ENCODE results near the gene HDAC9.

The HDAC9 gene

GRCh38 chr7:18798088-18798906 is 302.7 kb downstream of the HDAC9 start:
- no peak for DNase-seq

DNA sequence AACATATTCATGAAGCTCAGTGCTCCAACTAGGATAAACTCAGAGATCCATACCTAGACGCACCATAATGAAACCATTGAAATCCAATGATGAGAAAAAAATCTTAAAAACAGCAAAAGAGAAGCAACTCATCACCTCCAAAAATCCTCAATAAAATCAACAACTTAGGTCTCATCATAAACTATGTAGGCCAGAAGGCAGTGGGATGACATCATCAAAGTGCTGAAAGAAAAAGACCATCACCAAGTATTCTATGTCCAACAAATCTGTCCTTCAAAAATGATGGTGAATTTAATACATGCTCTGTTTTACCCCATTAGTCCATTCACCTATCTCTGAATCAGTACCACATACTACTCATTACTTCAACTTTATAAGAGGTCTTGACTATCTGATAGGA is 304.4 kb downstream of the HDAC9 start:
- DNase-seq = no peak

GRCh38 chr7:18803923-18804322 is 308.4 kb downstream of the HDAC9 start:
- DNase-seq = no peak

DNA sequence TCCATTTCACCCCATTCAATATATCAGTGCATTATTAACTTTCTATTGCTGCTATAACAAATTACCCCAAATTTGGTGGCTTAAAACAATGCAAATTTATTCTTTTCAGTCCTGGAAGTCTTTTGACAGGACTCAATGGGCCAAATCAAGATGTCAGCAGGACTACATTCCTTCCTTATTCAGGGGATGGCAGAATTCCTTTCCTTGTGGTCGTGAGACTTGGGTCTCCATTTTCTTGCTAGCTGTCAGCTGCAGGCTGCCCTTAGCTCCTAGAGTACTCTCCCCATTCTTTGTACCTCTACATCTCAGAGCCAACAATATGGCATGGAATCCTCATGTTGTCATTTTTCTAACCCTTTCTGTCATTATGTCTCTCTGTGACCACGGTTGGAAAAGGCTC is 310.6 kb downstream of the HDAC9 start:
- DNase-seq = no peak

GRCh38 chr7:18808026-18808425 is 312.5 kb downstream of the HDAC9 start:
- no peak for DNase-seq

DNA sequence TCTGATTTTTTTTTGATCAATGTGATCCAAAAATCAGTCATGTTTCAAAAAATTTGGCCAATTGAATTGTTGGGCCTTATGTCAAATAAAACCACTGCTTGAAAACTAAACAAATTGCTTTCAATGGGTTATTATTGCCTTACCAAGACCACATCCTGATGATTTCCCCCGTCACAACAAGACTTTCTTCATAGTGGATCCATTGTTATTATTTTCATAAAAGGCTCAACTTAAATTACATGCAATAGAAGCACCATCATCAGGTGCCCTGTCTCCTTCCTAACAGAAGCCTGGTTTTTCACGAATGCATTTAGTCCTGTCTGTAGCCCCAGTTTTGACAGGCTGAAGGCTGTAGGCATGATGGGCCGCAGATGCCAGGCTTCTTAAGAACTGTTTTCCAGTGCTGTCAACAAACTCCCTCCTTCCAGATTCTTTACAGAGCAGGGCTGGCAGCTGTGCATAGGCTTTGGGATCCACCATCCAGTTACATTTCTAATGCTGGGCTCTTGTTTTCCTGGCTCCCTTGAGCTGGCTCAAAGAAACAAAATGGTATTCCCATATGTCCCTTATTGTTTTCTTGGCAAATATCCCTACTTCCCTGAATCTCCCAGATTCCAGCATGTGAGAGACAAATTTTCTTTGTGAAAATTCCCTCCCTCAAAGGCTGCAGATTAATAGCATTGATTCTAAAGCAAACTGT is 319.9 kb downstream of the HDAC9 start:
- no peak for DNase-seq

GRCh38 chr7:18820981-18821380 is 325.4 kb downstream of the HDAC9 start:
- no peak for DNase-seq

GRCh38 chr7:18821554-18821953 is 326.0 kb downstream of the HDAC9 start:
- DNase-seq = no peak

DNA sequence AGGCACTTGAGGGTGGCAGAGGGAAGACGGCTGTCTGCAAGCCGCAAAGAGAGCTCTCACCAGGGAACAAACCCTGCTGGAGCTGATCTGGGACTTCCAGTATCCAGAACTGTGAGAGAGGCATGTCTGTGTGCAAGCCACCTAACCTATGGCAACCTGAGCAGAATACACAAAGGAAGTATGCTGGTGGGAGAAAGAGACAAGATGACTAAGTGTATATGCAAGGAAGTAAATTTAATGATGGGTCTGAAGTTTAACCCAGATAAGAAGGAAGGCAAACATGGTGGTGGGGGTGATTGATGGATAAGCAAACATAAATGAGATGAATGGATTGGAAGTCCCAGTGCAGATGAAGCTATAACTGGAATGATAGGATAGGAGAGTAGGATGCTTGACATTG is 328.6 kb downstream of the HDAC9 start:
- DNase-seq = no peak

GRCh38 chr7:18828260-18828993 is 332.9 kb downstream of the HDAC9 start:
- DNase-seq = no peak

DNA sequence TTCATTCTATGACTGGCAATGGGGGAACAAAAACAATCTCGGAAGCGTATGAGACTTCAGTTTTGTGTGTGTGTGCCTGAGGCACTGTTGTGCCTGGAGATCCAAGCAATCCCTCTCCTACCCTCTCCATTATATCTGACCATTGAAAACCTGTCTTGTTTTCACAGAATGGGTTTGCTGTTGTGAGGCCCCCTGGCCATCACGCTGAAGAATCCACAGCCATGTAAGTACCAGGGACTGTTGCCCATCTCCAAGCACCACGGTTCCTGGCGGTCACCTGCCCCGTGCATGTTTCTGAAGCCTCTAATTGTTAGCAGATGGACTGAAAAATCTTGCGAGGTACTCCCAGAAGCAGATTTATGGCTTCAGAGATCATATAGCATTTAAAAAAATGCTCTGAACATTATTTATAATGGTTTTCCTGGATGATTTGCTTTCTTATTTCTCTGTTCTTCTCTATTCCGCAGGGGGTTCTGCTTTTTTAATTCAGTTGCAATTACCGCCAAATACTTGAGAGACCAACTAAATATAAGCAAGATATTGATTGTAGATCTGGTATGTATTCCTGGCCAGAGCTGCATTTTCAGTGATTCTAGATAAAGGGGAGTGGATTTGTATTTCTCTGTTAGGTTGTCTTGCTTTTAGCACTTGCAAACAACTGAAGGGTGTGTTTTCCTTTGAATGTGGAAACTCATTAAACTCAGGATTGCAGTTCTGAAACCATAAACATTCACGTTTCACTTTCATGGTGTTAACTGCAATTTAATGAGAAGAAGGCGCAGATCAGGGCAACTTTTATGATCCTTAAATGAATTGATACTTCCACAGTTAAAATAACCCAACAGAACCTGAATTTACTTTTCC is 333.7 kb downstream of the HDAC9 start:
- no peak for DNase-seq

- DNase-seq = no peak
These were observed 334.3 kb downstream of the HDAC9 start for GRCh38 chr7:18829858-18830285.

GRCh38 chr7:18831419-18831818 is 335.9 kb downstream of the HDAC9 start:
- DNase-seq = no peak

GRCh38 chr7:18831943-18832342 is 336.4 kb downstream of the HDAC9 start:
- DNase-seq = no peak

- DNase-seq = no peak
These were observed 339.0 kb downstream of the HDAC9 start for GRCh38 chr7:18834577-18834976.

DNA sequence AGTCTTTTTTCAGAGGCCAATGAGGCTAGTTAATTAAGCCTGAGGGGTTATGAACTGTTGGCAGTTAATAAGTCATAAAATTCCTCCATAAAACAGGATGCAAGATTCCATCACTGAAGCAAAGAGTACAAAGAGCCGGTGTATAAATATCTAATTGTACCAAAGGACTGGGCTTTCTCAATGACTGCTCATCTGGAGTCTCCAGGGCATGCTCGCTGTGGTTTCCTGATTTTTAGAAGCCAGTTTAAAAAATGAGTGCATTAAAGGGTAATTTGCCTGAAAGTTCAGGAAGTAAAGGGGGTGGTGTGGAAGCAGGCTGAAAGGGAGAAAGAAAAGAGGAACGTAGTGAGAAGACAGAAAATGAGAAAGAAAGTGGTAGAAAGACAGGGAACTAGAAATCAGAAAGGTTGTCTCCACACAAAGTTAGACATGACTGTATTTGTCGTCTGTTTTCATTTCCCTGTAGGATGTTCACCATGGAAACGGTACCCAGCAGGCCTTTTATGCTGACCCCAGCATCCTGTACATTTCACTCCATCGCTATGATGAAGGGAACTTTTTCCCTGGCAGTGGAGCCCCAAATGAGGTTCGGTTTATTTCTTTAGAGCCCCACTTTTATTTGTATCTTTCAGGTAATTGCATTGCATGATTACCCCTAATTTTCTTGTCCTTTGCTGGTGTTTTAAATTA is 339.6 kb downstream of the HDAC9 start:
- no peak for DNase-seq

GRCh38 chr7:18843979-18844378 is 348.4 kb downstream of the HDAC9 start:
- no peak for DNase-seq

DNA sequence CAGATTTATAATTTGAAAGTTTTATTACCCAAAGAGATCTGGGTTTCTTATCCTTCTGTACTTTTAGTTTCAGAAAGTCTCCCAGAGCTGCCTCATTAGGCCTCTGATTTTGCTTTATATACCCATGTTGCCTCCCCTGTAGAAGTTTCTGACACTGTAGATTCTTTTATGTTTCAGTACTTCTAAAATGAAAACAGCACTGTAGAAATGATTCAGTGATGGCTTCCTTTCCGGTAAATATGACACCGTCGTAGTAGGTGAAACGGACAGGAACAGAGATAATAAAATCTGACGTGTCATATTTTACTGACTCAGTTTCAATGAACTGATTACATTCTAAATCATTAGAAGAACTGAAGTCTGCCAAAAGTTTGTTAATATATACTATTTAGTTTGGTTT is 349.2 kb downstream of the HDAC9 start:
- no peak for DNase-seq

DNA sequence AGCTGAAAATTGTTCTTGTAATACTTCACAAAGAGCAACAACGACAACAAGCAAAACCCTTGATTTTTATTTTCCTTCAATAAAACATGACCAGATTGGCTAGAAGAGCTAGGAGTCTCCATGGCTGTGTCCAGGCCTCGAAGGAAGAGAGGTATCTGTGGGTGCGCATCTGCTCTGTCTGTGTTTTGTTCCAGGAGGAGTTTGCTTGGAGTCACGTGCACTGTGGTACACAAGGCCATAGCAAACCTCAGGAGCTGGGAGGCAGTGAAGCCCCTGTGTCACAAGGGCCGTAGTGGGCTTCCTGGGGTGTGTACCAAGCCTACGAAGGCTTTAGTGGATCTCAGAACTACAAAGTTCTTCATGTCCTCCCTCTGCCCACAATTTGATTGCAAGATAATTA is 350.2 kb downstream of the HDAC9 start:
- DNase-seq = no peak

- no peak for DNase-seq
These were observed 351.2 kb downstream of the HDAC9 start for GRCh38 chr7:18846765-18847215.

GRCh38 chr7:18849130-18849529 is 353.6 kb downstream of the HDAC9 start:
- no peak for DNase-seq

- DNase-seq = no peak
These were observed 360.2 kb downstream of the HDAC9 start for GRCh38 chr7:18855796-18856195.
